Gastrocnemius medialis (tissue), 4 donors: ENCODE measurements around the gene RSPH9.
"Not testable (repeated sequence)": the region's sequence is repeated elsewhere in the genome, so short reads cannot be mapped to it uniquely, and the experiment has no call there.

Experiments
- POLR2A ChIP-seq, 2 donors: fragments of 450-650 bp; IDR thresholded peaks; one replicate each; pipeline ENCODE4 v1.6.1; 2017; ENCODE audit warnings: antibody characterized with exemption in 2 of 2, mild to moderate bottlenecking in 2 of 2, moderate library complexity in 2 of 2
- TF ChIP-seq, protein P1 (sequence below), 5 experiments: fragments of 450-650 bp in 3 of 5; fragments of 200-600 bp in 2 of 5; sonication (generic) in 2 of 5; IDR thresholded peaks in 4 of 5; conservative IDR thresholded peaks in 1 of 5; 1 replicate in 4 of 5; 2 replicates in 1 of 5; pipeline ENCODE4 v1.5.1; 2016 to 2019; ENCODE audit warnings: antibody characterized with exemption in 5 of 5, mild to moderate bottlenecking in 3 of 5, moderate library complexity in 3 of 5

DNA sequence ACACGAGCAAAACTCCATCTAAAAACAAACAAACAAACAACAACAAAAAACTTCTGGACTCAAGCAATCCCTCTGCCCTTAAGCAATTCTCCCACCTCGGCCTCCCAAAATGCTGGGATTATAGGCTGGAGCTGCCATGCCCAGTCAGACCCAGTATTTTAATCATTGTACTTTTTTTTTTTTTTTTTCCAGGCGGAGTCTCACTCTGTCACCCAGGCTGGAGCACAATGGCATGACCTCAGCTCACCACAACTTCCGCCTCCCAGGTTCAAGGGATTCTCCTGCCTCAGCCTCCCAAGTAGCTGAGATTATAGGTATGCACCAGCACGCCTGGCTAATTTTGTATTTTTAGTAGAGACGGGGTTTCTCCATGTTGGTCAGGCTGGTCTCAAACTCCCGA, 11.8 kb upstream of the RSPH9 start:
- TF ChIP-seq, protein P1, sequence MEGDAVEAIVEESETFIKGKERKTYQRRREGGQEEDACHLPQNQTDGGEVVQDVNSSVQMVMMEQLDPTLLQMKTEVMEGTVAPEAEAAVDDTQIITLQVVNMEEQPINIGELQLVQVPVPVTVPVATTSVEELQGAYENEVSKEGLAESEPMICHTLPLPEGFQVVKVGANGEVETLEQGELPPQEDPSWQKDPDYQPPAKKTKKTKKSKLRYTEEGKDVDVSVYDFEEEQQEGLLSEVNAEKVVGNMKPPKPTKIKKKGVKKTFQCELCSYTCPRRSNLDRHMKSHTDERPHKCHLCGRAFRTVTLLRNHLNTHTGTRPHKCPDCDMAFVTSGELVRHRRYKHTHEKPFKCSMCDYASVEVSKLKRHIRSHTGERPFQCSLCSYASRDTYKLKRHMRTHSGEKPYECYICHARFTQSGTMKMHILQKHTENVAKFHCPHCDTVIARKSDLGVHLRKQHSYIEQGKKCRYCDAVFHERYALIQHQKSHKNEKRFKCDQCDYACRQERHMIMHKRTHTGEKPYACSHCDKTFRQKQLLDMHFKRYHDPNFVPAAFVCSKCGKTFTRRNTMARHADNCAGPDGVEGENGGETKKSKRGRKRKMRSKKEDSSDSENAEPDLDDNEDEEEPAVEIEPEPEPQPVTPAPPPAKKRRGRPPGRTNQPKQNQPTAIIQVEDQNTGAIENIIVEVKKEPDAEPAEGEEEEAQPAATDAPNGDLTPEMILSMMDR (IDR thresholded peaks at IDR 0.05 in 4 of 5, conservative IDR thresholded peaks at IDR 0.05 in 1 of 5) = not testable (repeated sequence)
- not testable (repeated sequence) for TF ChIP-seq POLR2A (IDR thresholded peaks at IDR 0.05)
